ENCODE data around the gene GALNT11.

The GALNT11 gene

GRCh38 chr7:152127229-152127628 is 101.8 kb downstream of the GALNT11 start:
- H3K27ac ChIP-seq: no peak overlapping the region
- no peak for TF ChIP-seq CTCF (IDR thresholded peaks at IDR 0.05)
- no peak for DNase-seq (ENCODE audit: low spot score)
- H3K4me3 ChIP-seq: no peak overlapping the region

- no peak overlapping the region for H3K27ac ChIP-seq
- TF ChIP-seq CTCF (IDR thresholded peaks at IDR 0.05): no peak
- no peak overlapping the region for H3K4me3 ChIP-seq
- DNase-seq (ENCODE audit: low spot score): no peak
Measured at GRCh38 chr7:152128252-152128651, 102.8 kb downstream of the GALNT11 start.

GRCh38 chr7:152128741-152129461 is 103.4 kb downstream of the GALNT11 start:
- no peak for DNase-seq (ENCODE audit: low spot score)
- no peak for TF ChIP-seq CTCF (IDR thresholded peaks at IDR 0.05)

GRCh38 chr7:152129682-152130081 is 104.2 kb downstream of the GALNT11 start:
- H3K27ac ChIP-seq: no peak overlapping the region
- H3K4me3 ChIP-seq: no peak overlapping the region
- TF ChIP-seq CTCF (IDR thresholded peaks at IDR 0.05): no peak
- no peak for DNase-seq (ENCODE audit: low spot score)

More at GRCh38 chr7:152128741-152129461, 103.4 kb downstream of the GALNT11 start:
- Histone ChIP-seq H3K27ac (no peak overlapping the region), H3K4me3 (no peak overlapping the region)

- H3K27ac ChIP-seq: no peak overlapping the region
- TF ChIP-seq CTCF (IDR thresholded peaks at IDR 0.05): no peak
- H3K4me3 ChIP-seq: no peak overlapping the region
- DNase-seq (ENCODE audit: low spot score): no peak
Measured at GRCh38 chr7:152130658-152131590, 105.5 kb downstream of the GALNT11 start.

GRCh38 chr7:152131981-152132494 is 106.6 kb downstream of the GALNT11 start:
- TF ChIP-seq CTCF (IDR thresholded peaks at IDR 0.05): no peak
- Histone ChIP-seq H3K27ac (no peak overlapping the region), H3K4me3 (no peak overlapping the region)
- DNase-seq (ENCODE audit: low spot score): no peak
